ENCODE results near the gene TACC2. TPM values are rescaled to one million over a fixed set of nuclear protein-coding genes. Genes with fewer than 3 reads are reported as not detected.

The TACC2 gene
- total and polyA plus RNA-seq, 4 donors: 43.3 to 309 (median 127) TPM

DNA sequence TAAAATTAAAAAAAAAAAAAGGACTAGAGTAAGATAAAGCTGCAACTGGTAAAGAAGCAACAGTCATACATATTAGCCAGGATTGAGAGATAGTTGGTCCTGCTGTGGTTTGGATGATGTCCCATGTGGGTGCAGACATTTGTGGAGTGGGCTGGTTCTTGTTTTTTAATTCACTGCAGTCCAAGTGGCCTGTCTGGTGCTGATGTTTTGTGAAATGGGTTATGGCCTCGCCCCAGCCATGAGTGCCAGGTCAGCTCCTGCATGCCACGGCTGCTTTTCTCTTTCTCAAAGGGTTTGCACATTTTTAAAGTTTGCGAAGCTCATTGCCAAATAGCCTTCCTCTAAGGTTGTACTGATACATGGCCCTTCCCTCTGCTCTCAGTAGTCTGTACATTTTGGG lies 268.1 kb downstream of the TACC2 start:
- Histone ChIP-seq H3K27me3 (ENCODE audit: control insufficient read depth in 3 of 3, insufficient read depth in 3 of 3, low read length in 2 of 3) (no peaks in the 10 kb centered on the region), H3K9me3 (ENCODE audit: control insufficient read depth in 4 of 4, insufficient read depth in 3 of 4, low read length in 3 of 4) (no peaks in the 10 kb centered on the region), H3K4me1 (ENCODE audit: control insufficient read depth in 5 of 5, insufficient read depth in 5 of 5, low read length in 5 of 5) (no peaks in the 10 kb centered on the region), H3K27ac (ENCODE audit: low read depth in 1 of 2, low read length in 1 of 2) (no peak overlapping the region), H3K9ac (ENCODE audit: insufficient read depth in 1 of 2, low read length in 2 of 2) (no peak overlapping the region), H3K36me3 (ENCODE audit: control insufficient read depth in 4 of 4, insufficient read depth in 4 of 4, low read length in 4 of 4) (peaks cover 0 to 30% (median 2%) of the 10 kb centered on the region in 4 donors), H3K4me3 (no peak overlapping the region)
- ATAC-seq (ENCODE audit: insufficient read depth, low FRiP score) (no peak), DNase-seq (no peak)
- no peak for TF ChIP-seq CTCF (IDR thresholded peaks at IDR 0.05; ENCODE audit: control extremely low read depth, extremely low read depth)
- 80 to 83% methylated on average over 3 of the region's 3 CpGs for WGBS, 2 donors

DNA sequence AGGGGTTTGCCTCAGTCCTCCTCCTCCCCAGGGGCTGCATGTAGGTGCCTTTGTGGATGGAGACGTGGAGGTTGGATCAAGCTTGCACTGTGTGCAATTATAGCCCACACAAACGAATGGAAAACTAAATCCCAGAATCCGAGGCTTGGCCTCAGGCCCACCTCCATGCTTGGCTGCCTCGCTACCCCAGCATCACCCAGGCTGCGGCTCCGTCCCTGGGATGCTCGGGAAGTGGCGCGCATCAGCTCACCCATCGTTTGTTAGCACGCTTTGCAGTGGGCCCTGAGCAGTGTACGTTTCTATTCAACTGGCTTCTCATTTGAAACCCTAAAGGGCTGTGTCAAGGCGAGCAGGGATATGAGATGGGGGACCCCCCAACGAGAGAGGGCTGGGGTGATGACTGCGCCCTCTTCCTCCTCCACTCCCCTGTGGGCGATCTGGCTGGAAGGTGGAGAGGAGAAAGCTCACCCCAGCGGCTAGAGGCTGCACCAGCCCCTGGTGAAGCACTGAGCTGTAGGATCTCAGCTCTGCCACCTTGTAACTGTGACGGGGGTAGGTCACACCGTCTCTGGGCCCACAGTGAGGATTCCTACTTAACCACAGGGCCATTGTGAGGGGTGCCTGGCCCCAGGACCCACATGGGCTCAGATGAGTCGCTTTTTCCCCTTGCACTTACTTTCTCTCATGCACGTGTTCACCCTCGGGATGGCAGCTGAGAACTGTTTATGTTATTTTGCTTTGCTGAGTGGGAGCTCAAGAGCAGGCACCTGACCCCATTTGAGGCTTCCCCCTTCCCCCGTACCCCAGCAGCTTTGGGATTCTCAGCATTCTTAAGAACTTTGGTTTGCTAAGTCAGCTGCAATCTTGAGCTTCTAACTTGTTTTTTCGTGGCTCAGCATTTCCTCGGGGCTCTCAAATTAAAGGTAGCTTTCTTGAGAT lies 269.4 kb downstream of the TACC2 start:
- no peak for TF ChIP-seq CTCF (IDR thresholded peaks at IDR 0.05; ENCODE audit: control extremely low read depth, extremely low read depth)
- Histone ChIP-seq H3K27ac (ENCODE audit: low read depth in 1 of 2, low read length in 1 of 2) (no peak overlapping the region), H3K27me3 (ENCODE audit: control insufficient read depth in 3 of 3, insufficient read depth in 3 of 3, low read length in 2 of 3) (no peaks in the 10 kb centered on the region), H3K9me3 (ENCODE audit: control insufficient read depth in 4 of 4, insufficient read depth in 3 of 4, low read length in 3 of 4) (no peaks in the 10 kb centered on the region), H3K4me1 (ENCODE audit: control insufficient read depth in 5 of 5, insufficient read depth in 5 of 5, low read length in 5 of 5) (no peaks in the 10 kb centered on the region), H3K4me3 (no peak overlapping the region), H3K36me3 (ENCODE audit: control insufficient read depth in 4 of 4, insufficient read depth in 4 of 4, low read length in 4 of 4) (peaks cover 0 to 21% (median 2%) of the 10 kb centered on the region in 4 donors), H3K9ac (ENCODE audit: insufficient read depth in 1 of 2, low read length in 2 of 2) (no peak overlapping the region)
- DNase-seq: no peak
- WGBS, 2 donors: 65 to 74% methylated on average over 25 of the region's 25 CpGs
- ATAC-seq (ENCODE audit: insufficient read depth, low FRiP score): no peak

DNA sequence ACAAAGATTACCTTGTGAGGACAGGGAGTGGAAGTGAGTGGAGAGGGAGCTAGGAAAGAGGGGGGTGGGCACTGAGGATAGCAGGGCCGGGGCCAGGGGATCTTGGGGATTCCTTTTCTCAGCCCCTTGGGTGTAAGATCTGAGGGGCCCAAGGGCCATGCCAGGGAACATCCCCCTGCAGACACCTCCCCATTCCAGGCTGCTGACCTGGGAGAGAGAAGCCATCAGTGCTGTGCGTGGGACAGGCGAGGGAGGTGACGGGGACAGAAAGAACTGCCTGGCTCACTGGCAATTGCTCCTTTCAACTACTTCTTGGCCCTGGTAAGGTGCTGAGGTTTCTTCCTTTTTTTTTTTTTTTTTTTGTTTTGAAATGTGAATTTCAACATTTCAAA lies 270.1 kb downstream of the TACC2 start:
- no peak overlapping the region for H3K9ac ChIP-seq (ENCODE audit: insufficient read depth in 1 of 2, low read length in 2 of 2)
- H3K4me3 ChIP-seq: no peak overlapping the region
- DNase-seq (no peak), ATAC-seq (ENCODE audit: insufficient read depth, low FRiP score) (no peak)
- no peaks in the 10 kb centered on the region for H3K9me3 ChIP-seq (ENCODE audit: control insufficient read depth in 4 of 4, insufficient read depth in 3 of 4, low read length in 3 of 4)
- peaks cover 0 to 5% (median 0%) of the 10 kb centered on the region in 5 donors for H3K4me1 ChIP-seq (ENCODE audit: control insufficient read depth in 5 of 5, insufficient read depth in 5 of 5, low read length in 5 of 5)
- WGBS, 2 donors: 84 to 86% methylated on average over 4 of the region's 4 CpGs
- no peak for TF ChIP-seq CTCF (IDR thresholded peaks at IDR 0.05; ENCODE audit: control extremely low read depth, extremely low read depth)
- peaks cover 0 to 18% (median 2%) of the 10 kb centered on the region in 4 donors for H3K36me3 ChIP-seq (ENCODE audit: control insufficient read depth in 4 of 4, insufficient read depth in 4 of 4, low read length in 4 of 4)
- H3K27ac ChIP-seq (ENCODE audit: low read depth in 1 of 2, low read length in 1 of 2): no peak overlapping the region
- H3K27me3 ChIP-seq (ENCODE audit: control insufficient read depth in 3 of 3, insufficient read depth in 3 of 3, low read length in 2 of 3): no peaks in the 10 kb centered on the region

Measured in lung (tissue), 12 donors.